GM18870 (cell line): ENCODE measurements around the gene FCER1G.

Experiments used
- ATAC-seq: cut with Tn5 transposase; IDR thresholded peaks from one replicate; pipeline ENCODE4 v1.9.1; 2021; ENCODE audit warnings: moderate library complexity; ENCODE audit not compliant: unreplicated experiment

Gene FCER1G

DNA sequence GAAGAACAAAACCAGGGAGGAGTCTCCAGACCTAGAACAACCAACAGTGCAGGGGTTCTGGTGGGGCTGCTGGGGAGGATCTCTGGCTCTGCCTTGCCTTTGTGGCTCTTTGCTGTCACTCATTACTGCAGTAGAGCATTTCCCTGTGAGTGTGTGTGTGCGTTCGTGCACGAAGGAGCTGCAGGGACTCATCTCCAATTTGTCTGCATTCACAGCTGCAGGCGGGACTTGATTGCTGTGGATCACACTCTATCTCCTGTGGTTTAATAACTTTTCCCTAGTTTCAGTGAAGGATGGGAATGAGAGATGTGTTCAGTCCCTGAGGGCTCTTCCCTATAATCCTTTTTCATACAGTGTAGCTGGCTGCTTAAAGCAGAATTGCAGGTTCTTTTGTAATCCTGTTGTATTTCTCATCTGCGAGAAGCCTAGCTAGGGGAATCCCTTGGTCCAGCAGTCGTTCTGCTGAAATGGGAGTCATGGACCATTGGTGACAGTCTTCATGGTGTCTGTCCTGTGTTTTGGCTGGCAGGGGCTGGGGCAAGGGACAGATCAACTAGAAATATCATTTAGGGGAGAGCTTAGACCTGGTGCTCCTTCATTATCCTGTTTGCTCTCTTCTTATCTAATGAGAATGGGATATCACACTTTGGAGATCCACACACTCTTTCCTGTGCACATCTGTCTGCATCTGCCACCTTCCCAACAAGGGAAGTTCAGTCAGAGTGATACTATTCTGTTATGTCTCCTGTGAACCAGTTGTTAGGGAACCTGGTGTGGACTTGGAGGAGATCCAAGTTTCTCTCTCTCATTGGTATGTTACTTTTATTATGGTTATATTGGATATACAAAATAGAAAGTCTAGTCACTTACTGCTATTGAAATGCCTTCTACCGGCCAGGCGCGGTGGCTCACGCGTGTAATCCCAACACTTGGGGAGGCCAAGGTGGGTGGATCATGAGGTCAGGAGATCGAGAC lies 46.5 kb downstream of the FCER1G start:
- ATAC-seq: no peak

DNA sequence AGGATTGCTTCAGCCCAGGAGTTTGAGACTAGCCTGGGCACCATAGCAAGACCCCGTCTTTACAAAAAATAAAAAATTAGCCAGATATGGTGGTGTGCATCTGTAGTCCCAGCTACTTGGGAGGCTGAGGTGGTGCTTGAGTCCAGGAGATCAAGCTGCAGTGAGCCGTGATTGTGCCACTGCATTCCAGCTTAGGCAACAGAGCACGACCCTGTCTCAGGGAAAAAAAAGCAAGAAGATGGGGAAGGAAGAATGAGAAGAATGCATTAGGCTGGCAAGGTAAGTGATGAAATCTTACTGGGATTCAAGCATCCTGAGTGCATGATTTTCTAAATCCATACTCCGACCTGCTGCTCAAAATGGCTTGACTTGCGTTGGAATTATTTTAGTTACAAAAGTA lies 50.2 kb downstream of the FCER1G start:
- ATAC-seq: no peak

DNA sequence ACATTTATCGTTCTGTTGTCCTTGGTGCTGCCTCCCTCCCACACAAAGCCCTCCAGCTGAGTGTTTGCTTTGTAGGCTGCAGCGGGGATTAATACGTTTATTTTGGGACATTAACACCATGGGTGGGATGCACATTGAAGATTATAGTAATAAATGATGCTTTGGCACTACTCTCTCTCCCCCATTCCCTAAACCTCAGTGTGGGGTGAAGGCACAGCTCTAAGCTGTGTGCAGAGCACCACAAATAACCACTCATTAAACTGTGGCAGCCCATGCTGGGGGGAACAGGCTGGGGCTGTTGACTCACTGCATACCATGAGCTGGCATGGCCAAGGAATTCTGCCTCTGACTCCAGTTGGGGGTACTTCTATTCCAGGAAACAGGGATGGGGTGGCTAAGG lies 51.1 kb downstream of the FCER1G start:
- ATAC-seq: no peak

DNA sequence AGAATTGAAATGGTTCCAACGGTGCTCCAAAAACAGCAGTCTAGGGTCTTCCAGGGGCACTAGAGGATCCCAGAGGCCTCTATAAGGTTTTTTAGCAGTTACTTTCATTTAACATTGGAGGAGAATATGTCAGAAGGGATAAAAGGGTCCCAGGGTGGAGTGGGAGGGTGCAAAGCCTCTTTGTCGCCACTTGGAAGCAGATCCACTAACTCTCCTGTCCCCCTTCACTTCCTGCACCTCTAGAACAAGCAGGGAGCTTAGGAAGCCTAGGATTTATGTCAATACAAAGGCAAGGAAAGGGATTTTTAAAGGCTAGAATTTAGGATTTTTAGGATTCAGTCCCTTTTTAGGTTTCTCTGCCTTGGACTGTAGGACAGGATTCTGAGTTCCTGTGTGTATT lies 51.7 kb downstream of the FCER1G start:
- ATAC-seq: no peak

DNA sequence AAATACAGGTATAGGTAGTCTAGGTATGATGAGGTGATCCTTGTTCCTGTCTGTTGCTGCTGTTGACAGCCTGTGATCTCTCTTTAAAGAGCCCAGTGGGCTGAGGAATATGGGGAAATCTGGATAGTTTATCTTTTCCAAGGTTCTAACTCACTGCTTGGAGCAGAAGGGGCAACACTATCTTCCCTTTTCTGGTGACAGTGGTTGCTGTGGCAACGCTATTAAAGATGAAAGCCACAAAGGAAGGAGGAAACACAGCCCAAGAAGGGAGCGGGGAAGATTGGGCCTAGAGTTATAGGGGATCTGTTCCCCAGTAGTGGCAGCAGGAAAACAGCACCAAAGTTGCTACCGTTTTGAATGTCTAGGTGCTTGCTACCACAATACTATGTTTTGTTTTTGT lies 52.2 kb downstream of the FCER1G start:
- no peak for ATAC-seq
